DOHH2 (cell line): ENCODE results near the gene CA9.

Experiments
- H3F3A ChIP-seq: fragments of 200-600 bp; sonication (generic), shearing (Covaris generic); 2 replicates; pipeline ENCODE4 v1.6.0; 2016; ENCODE audit warnings: antibody characterized with exemption, mild to moderate bottlenecking; ENCODE audit not compliant: control insufficient read depth, insufficient read depth
- H3K27ac ChIP-seq: fragments of 200-600 bp; sonication (generic); 2 replicates; pipeline ENCODE4 v1.5.1; 2014; ENCODE audit warnings: low read depth, mild to moderate bottlenecking, low read length, moderate library complexity
- H3K27me3 ChIP-seq: fragments of 200-600 bp; sonication (generic); 2 replicates; pipeline ENCODE4 v1.6.1; 2014; ENCODE audit warnings: mild to moderate bottlenecking, low read length, mixed read lengths; ENCODE audit not compliant: control insufficient read depth
- H3K36me3 ChIP-seq: fragments of 200-600 bp; sonication (generic); 2 replicates; pipeline ENCODE4 v1.6.1; 2014; ENCODE audit warnings: mild to moderate bottlenecking, low read length, moderate library complexity, mixed read lengths; ENCODE audit not compliant: control insufficient read depth
- H3K4me1 ChIP-seq: fragments of 200-600 bp; sonication (generic); 2 replicates; pipeline ENCODE4 v1.6.1; 2014; ENCODE audit warnings: mild to moderate bottlenecking, low read length, mixed read lengths; ENCODE audit not compliant: control insufficient read depth
- H3K4me2 ChIP-seq: fragments of 200-600 bp; sonication (generic); 2 replicates; pipeline ENCODE4 v1.6.0; 2014; ENCODE audit warnings: mild to moderate bottlenecking, low read length, moderate library complexity
- H3K4me3 ChIP-seq: fragments of 200-600 bp; sonication (generic); 2 replicates; pipeline ENCODE4 v1.5.1; 2014; ENCODE audit warnings: mild to moderate bottlenecking, low read length, mixed read lengths
- H3K79me2 ChIP-seq: fragments of 200-600 bp; sonication (generic); 2 replicates; pipeline ENCODE4 v1.6.1; 2014; ENCODE audit warnings: mild to moderate bottlenecking, low read length, mixed read lengths; ENCODE audit not compliant: control insufficient read depth
- H3K9me2 ChIP-seq: fragments of 200-600 bp; sonication (generic); replicated peaks from 2 replicates; pipeline ENCODE4 v1.6.1; 2014; ENCODE audit warnings: mild to moderate bottlenecking, low read length, mixed read lengths; ENCODE audit not compliant: control insufficient read depth
- H3K9me3 ChIP-seq: fragments of 200-600 bp; sonication (generic); 2 replicates; pipeline ENCODE4 v1.6.1; 2014; ENCODE audit warnings: antibody characterized with exemption, low read length, mixed read lengths; ENCODE audit not compliant: control insufficient read depth, insufficient read depth
- H4K20me1 ChIP-seq: fragments of 200-600 bp; sonication (generic); 2 replicates; pipeline ENCODE4 v1.6.0; 2014; ENCODE audit warnings: low read depth, mild to moderate bottlenecking, antibody characterized with exemption, low read length, moderate library complexity; ENCODE audit not compliant: control insufficient read depth, insufficient read depth
- CTCF ChIP-seq: fragments of 200-600 bp; sonication (generic); IDR thresholded peaks from one replicate; pipeline ENCODE4 v1.5.1; 2014; ENCODE audit warnings: antibody characterized with exemption, mild to moderate bottlenecking, low read depth, low read length; ENCODE audit not compliant: poor library complexity, severe bottlenecking
- EZH2phosphoT487 ChIP-seq: fragments of 200-600 bp; sonication (generic); IDR thresholded peaks from 2 replicates; pipeline ENCODE4 v1.6.1; 2017; ENCODE audit warnings: borderline replicate concordance, mild to moderate bottlenecking, antibody characterized with exemption, low read length, moderate library complexity, mixed read lengths

Gene CA9

GRCh38 chr9:35714579-35715252, 41.0 kb downstream of the CA9 start:
- Histone ChIP-seq H3K79me2 (no peaks in the 10 kb centered on the region), H3K4me2 (no peak overlapping the region), H3K36me3 (peaks cover 91% of the 10 kb centered on the region)

GRCh38 chr9:35716230-35716629, 42.5 kb downstream of the CA9 start:
- no peaks in the 10 kb centered on the region for H3K79me2 ChIP-seq
- peaks cover 95% of the 10 kb centered on the region for H3K36me3 ChIP-seq
- H4K20me1 ChIP-seq: no peaks in the 10 kb centered on the region
- H3F3A ChIP-seq: no peaks in the 10 kb centered on the region
- H3K4me2 ChIP-seq: no peak overlapping the region
- no peak overlapping the region for H3K4me3 ChIP-seq
- H3K9me2 ChIP-seq: no peaks in the 10 kb centered on the region
- no peak for TF ChIP-seq EZH2phosphoT487
- no peaks in the 10 kb centered on the region for H3K9me3 ChIP-seq
- no peaks in the 10 kb centered on the region for H3K27me3 ChIP-seq
- no peak overlapping the region for H3K27ac ChIP-seq
- H3K4me1 ChIP-seq: no peaks in the 10 kb centered on the region

More at GRCh38 chr9:35714579-35715252, 41.0 kb downstream of the CA9 start:
- Histone ChIP-seq H3K27me3 (no peaks in the 10 kb centered on the region), H3K9me2 (no peaks in the 10 kb centered on the region), H3K9me3 (no peaks in the 10 kb centered on the region), H3F3A (no peaks in the 10 kb centered on the region), H3K4me3 (no peak overlapping the region), H3K27ac (no peak overlapping the region), H3K4me1 (no peaks in the 10 kb centered on the region), H4K20me1 (no peaks in the 10 kb centered on the region)
- TF ChIP-seq EZH2phosphoT487 (no peak), CTCF (no peak)

GRCh38 chr9:35717132-35717870, 43.6 kb downstream of the CA9 start:
- no peak overlapping the region for H3K4me2 ChIP-seq
- no peaks in the 10 kb centered on the region for H4K20me1 ChIP-seq
- H3K27ac ChIP-seq: no peak overlapping the region
- no peaks in the 10 kb centered on the region for H3K9me2 ChIP-seq
- peaks cover 96% of the 10 kb centered on the region for H3K36me3 ChIP-seq
- H3K4me1 ChIP-seq: no peaks in the 10 kb centered on the region
- H3K4me3 ChIP-seq: no peak overlapping the region
- no peaks in the 10 kb centered on the region for H3K79me2 ChIP-seq
- no peaks in the 10 kb centered on the region for H3F3A ChIP-seq
- TF ChIP-seq EZH2phosphoT487: no peak
- no peak for TF ChIP-seq CTCF
- no peaks in the 10 kb centered on the region for H3K27me3 ChIP-seq
- H3K9me3 ChIP-seq: no peaks in the 10 kb centered on the region
